Right ventricle myocardium inferior (tissue), 1 donor: Measurements from ENCODE around the gene TIAM2. TPM values are rescaled to one million over a fixed set of nuclear protein-coding genes. Genes with fewer than 3 reads are reported as not detected.
A peak's percentile ranks its signal among the peaks of the same experiment; 100 is the strongest.
"Not testable (repeated sequence)": the region's sequence is repeated elsewhere in the genome, so short reads cannot be mapped to it uniquely, and the experiment has no call there.

ENCODE experiments used
- ATAC-seq: fragments of 200-7000 bp; cut with Tn5 transposase; one replicate; pipeline ENCODE4 v1.9.1; 2020; ENCODE audit warnings: mild to moderate bottlenecking, moderate library complexity
- DNase-seq: peaks from one replicate; pipeline ENCODE4 v3.0.0; 2021; ENCODE audit errors: missing footprints
- intact Hi-C: fragments of 100-400 bp; cut with DNase I; formaldehyde crosslinking; loops from one replicate; pipeline ENCODE4 v1.11.0; 2022
- total RNA-seq: library from RNA; stranded (reverse); fragmentation: NEBNext Ultra II Directional; extraction: Animal tissue kit (Norgen Biotek cat#: 25700); gene quantifications from one replicate; pipeline ENCODE4 v1.2.1, GENCODE V29; 2021
- donor health status: DM: no; HTN: yes; CAD: no; lungs with severe emphysema.

Gene TIAM2
- total RNA-seq, 1 donor from 2014 or later, result 11.1 TPM

DNA sequence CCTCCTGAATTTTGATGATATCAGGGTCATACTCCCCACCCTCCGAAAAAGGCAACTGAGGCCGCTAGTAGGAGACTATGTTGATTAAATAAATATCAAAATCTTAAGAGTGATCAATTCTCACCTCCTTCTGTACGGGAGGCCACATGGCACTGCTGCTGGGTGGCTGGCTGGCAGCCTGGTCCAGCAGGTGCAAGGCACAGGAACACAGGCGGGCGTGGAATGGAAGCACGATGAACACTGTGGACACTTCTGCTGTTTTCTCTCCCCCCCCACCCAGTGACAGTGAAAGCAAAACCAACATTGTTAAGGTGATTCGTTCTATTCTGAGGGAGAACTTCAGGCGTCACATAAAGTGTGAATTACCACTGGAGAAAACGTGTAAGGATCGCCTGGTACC, 259.0 kb downstream of the TIAM2 start:
- intact Hi-C loops, result loop anchor here (10.0 kb wide), 1 partner anchor 319 kb away; no protein-coding TSS in a partner anchor
- DNase-seq (no peak), ATAC-seq (no peak)

DNA sequence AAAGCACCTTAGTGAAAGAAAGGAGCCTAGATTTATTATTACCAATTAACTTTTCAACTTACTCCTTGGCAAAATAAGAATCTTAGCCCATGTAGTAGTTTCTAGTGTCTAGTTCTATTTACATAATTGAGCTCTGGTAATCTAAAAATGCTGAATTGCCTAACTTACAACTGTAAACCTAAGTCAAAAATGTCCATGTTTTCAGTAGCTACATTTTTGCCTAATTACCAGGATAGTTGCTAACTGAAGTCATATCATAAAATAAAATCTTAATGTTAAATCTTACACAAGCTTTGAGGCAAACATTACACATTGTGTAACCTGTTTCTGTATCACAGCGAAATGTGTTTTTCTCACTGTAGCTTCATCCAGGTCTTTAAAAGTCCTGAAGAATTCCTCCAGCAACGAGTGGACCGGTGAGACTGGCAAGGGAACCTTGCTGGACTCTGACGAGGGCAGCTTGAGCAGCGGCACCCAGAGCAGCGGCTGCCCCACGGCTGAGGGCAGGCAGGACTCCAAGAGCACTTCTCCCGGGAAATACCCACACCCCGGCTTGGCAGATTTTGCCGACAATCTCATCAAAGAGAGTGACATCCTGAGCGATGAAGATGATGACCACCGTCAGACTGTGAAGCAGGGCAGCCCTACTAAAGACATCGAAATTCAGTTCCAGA, 261.1 kb downstream of the TIAM2 start:
- intact Hi-C loops, result loop anchor here (10.0 kb wide), 1 partner anchor 321 kb away; no protein-coding TSS in a partner anchor
- DNase-seq (no peak), ATAC-seq (no peak)

DNA sequence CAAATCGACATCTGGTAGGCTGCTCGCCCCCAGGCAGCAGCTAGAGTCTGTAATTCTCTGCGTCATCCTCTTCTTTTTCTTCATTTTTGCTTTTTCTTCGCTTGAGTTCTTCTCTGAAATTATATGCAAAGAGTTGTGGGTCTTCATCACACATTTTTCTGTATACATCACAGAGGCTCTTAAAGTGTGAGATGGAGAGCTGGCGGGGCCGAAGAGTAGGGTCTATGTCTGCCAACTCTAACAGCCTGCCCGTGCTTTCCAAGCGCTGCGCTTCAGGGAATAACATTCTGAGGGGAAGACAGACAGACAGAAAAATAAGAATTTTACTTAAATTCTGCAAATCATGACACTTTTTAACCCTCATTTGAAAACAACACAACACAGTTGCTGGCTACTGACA, 262.7 kb downstream of the TIAM2 start:
- ATAC-seq (no peak), DNase-seq (no peak)
- intact Hi-C loops, result loop anchor here (10.0 kb wide), 1 partner anchor 323 kb away; no protein-coding TSS in a partner anchor

DNA sequence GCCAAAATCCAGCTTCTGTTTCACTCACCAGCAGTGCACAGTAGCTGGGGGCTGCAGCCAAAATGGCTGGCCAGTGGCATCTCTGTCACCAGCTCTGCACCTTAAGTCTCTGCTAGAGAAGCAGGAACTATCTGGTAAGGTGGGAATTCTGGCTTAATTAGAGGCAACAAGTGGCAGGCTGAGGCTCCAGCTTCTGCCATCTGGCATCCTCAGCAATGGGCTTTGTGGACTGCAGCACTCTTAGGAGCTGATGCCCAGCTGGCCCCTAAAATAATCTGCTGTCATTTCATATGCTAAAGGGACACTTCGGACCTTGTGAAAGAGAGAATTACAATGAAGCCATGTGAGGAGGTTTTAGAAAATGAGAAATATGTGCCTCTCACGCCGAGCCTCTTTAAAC, 264.1 kb downstream of the TIAM2 start:
- ATAC-seq (no peak), DNase-seq (no peak)
- intact Hi-C loops, result loop anchor here (10.0 kb wide), 1 partner anchor 324 kb away; no protein-coding TSS in a partner anchor

DNA sequence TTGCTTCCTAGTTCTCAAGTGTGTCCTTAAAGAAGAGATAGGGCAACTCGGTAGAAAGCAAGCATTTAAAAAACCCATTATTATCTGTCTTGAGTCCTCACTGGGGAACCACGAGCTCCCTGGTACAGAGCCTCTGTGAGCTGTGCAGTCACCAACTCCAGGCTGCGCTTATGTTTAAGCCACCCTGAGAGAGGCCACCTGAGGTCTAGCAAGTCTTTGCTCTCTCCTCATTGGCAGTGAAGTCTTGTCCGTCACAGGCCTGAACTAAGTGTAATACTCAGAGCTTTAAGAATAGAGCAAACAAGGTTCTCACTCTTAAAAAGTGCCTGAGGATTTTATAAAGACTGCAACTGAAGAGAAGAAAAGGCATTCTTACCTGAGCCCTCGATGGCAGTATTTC, 264.8 kb downstream of the TIAM2 start:
- intact Hi-C loops, result loop anchor here (10.0 kb wide), 1 partner anchor 325 kb away; no protein-coding TSS in a partner anchor
- no peak for DNase-seq
- ATAC-seq, result no peak

DNA sequence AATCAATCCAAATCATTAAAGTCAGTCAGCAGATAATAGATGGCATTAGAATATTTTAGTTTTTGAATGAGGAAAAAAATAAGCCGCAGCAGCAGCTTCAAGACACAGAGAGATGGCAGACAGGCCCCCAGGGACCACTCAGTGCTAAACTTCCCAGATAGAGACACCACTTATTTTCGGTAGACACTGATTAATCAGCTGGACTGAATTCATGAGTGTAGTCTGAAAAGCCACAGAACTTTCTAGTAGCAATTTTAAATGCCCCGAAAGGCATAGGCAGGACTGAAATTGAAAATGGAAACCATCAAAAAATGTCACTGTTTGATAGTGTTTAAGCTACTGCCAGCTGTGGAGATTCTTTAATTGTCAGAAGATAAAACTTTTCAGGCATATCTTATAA, 265.6 kb downstream of the TIAM2 start:
- DNase-seq, result no peak
- intact Hi-C loops, result no loop called here
- no peak for ATAC-seq

DNA sequence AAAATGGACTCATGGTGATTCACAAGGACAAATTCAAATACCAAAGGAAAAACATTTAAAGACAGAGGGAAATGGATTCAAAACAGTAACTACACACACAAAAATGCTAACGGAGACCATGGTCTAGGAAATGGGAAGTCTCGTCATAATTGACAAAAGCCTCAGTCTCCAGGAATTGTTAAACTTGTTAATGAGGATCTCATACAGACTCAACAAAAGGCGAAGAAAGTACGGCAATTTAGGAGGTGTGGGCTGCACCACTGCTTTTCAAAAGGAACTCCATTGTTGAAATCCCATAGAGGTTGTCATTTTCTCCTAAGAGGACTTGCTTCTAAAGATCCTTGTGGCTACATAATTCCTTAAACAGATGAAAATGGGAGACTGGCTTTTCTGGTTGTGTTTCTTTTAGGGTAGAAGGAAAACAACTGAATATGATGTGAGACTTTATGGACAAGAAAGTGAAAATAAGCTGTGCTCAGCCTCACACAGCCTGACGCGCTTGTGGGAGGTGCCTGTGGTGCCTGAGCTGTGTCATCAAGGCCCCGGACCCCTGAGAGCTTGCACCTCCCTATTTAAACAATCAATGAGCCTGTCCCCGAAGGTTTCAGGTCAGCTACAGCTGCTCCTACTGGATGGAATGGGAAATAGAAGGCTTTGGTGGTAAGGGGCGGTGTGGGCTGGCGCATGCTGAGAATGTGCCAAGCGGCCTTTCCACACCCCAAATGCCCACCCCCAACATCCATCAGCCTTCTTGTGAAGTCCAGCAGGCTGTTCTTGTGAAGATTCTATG, 266.2 kb downstream of the TIAM2 start:
- intact Hi-C loops, result no loop called here

DNA sequence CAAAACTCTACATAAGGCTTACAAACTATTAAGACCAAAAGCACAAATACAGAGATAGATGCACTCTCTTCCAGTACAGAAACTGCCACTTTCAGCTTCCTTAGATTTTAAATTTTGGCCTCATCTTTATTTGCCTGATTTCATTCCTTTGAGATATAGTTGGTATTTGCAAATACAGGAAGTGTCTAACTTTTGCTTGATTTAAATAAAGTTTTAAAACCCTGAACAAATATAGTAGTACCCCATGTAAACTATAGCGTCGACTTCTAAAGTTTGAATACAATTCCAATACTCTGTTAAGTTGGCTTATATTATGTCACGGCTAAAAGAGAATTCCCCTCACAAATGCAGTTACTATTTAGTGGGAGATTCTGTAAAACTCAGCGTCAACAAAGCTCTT, 267.5 kb downstream of the TIAM2 start:
- intact Hi-C loops, result no loop called here
- ATAC-seq, result no peak
- DNase-seq, result no peak

More for the DNA sequence above, 266.2 kb downstream of the TIAM2 start:
- ATAC-seq (no peak), DNase-seq (no peak)

DNA sequence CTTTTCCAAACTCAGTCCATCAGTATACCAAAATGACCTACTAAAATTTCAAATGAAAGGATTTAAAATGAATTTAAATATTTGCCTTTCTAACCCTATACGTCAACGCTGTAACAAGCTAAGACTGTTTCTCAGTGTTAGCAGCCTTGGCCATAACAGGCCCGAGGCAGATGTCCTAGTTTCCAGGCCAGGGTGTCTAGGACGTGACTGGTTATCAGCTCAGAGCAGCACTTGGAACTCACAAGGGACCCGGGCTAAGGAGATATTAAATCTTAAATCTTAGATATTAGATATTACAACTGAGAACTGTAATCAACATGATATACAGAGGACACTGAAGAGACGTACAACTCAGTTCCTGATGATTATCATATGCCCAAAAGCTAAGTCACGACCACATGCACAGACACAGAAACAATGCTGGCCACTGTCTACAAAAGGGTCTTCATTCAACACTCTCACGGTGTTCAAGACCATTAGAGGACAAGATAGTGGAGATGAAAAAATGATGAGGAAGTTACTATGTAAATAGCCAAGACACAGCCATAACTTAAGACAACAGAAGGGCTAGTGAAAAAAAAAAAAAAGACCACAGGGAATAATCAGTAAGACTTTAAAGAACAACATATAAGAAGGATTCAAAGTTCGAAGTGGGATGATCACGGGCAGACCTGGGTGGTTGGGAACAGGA, 268.4 kb downstream of the TIAM2 start, which contains the start of gene CLDN20:
TSS of gene CLDN20 (plus strand) at position 641 of the 691 bp plus-strand sequence. CDS start 11,707 bp downstream, outside the sequence.
- DNase-seq (no peak), ATAC-seq (peak; percentile 55)
- intact Hi-C loops, result no loop called here

DNA sequence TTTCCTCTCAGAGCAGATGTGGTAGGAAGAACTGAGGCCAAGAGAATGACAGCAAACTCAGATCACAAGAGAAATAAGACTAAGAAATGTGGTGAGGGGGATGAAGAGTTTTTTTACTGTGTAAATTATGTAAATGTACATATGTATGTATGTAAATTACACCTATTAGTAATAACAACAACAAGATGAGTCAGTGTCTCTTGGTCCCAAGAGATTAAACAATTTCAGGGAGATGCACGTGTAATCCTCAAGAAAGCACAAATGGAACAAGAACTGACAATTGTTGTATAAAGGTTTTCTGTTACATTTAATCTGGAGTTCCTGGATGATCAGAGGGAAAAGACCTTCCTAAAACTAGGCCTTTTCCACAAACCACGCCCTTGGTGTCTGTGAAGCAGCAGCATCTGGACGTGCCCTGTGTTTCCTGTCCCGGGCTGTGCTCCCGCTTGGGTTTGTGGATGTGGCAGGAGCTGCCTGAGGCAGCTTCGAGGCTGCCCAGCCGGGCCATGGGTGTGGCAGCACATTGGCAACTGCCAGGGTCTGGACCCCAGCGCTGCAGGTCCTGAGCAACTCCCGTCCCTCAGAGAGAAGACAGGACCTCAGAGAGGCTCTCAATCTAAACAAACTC, 269.7 kb downstream of the TIAM2 start:
- ATAC-seq, result no peak

DNA sequence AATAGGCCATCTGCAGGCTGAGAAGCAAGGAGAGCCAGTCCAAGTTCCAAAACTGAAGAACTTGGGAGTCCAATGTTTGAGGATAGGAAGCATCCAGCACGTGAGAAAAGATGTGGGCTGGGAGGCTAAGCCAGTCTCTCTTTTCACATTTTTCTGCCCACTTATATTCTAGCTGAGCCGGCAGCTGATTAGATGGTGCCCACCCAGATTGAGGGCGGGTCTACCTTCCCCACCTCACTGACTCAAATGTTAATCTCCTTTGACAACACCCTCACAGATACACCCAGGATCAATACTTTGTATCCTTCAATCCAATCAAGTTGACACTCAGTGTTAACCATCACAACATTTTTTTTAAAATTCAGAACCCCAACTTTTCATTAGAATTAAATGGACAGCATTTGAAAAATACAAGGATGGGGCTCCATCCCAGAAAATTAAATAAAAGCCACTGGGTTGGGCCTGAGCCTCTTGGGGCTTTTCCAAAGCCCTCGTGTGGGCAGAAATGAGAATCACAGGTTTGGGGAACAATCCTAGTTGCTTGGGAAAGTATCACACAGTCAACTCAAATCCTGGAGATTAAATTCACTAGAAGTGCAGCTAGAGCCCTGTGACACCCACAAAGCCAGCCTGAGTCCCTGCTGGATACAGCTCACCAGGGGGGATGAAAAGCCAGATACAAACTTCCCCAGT, 270.9 kb downstream of the TIAM2 start:
- DNase-seq (no peak), ATAC-seq (no peak)
- intact Hi-C loops, result no loop called here

More for the DNA sequence above, 269.7 kb downstream of the TIAM2 start:
- intact Hi-C loops, result no loop called here
- DNase-seq, result no peak

DNA sequence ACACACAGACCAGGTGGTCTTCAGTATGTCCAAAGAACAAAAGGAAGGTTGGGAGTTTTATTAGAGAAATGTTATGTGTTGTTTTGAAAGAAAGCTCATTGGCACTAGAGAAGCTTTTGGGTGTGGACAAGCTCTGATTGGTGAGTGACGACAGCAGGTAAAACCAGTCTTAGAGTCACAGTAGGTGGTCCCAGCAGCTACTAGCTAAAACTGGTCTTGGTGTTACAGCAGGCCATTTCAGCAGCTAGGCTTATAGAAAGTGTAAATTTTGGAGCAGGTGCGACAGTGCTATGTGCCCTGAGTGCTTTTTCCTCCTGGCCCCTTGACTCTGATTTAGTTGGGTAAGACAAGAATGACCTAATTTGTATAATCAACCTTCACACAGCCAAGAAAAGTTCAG, 272.3 kb downstream of the TIAM2 start:
- ATAC-seq, result no peak
- intact Hi-C loops, result no loop called here
- no peak for DNase-seq

DNA sequence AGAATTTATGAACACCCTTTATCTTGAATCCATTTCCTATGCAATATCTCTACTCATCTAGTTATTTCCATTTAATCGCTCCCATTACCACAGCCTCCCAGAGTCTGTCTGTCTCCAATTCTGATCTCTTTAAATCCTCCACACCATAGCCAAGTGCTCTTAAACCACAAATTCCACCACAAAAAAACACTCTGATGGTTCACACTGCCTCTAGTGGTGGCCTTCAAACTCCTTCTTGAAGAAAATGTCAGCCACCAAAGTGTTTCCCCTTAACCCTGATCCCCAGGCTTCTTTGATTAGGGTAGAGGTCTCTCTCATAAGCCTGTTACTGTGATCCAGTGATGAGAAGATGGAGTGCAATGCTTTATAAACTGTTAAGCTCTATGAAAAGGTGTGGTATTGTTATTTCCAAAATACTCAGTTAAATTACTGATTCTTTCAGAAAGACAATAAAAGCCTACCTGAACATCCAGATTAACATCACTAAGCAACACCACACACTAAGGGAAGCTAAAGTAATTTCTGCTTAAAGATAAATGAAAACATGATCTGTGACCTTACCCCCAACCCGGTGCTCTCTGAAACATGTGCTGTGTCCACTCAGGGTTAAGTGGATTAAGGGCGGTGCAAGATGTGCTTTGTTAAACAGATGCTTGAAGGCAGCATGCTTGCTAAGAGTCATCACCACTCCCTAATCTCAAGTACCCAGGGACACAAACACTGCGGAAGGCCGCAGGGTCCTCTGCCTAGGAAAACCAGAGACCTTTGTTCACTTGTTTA, 273.2 kb downstream of the TIAM2 start:
- DNase-seq, intact Hi-C loops, ATAC-seq: not testable (repeated sequence)

DNA sequence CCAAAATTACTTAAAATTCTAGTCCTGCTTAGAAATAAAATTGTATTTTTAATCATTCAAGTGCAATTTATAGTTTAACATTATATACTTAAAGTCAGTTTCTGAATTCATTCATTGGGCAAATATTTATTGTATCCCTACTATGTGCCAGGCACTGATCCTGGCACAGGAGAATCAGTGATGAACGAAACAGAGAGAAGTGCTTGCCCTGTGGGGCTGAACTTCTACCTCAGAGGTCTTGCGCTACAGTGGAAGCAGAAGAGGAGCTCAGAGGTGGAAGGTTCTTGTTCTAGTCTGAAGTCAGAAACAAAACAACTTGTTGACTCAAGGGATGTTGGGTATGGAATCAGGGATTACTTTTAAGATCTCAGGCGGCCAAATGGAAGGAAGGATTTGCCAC, 274.6 kb downstream of the TIAM2 start:
- intact Hi-C loops, result no loop called here

DNA sequence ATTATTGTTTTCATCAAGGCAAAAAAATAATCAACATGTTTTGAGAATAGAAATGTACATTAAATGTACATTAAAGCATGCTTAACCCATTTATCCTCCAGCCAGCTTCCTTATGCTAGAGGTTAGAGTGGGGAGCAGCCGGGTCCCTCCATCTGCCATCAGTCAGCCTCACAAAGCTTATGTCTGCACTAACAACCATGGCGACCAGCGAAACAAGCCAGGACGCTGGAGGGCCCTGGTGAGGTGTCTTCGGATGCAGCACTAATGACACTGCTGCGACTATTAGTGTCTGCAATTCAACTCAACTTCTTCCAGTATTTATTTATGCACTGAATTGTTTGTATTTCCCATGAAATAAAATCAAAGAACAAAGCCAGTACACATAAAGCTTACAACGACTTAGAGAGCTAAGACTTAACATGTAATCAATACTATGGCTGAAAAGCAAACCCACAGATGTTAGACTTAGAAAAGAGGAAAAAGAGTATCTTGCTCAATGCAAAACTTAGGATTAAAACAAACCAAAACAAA, 275.5 kb downstream of the TIAM2 start:
- intact Hi-C loops, result no loop called here
- no peak for ATAC-seq
- no peak for DNase-seq

More for the DNA sequence above, 274.6 kb downstream of the TIAM2 start:
- DNase-seq (no peak), ATAC-seq (no peak)

DNA sequence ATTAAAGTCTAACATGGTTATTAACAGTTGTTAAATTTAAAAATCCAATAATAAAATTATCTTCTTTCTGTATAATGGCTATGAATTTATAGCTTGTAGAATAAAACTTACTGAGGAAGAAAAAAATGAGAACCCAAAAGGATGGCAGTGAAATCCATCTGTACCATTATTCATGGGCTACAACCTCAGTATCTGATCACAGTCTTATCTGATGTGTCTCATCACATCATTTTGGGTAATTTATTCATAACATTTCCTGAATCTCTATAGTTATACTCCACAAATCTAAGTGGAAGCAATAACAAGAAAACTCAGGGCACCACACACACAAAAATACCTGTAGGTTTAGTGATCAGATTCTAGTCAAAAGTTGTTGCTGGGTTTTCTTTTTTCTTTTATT, 276.0 kb downstream of the TIAM2 start:
- ATAC-seq (no peak), DNase-seq (no peak)
- intact Hi-C loops, result no loop called here
